HL-60 (cell line): ENCODE data around the gene SERPINA6.

ENCODE experiments used
- DNase-seq, 2 experiments: peaks; one replicate each; pipeline ENCODE4 v3.0.0-alpha.2; 2010 to 2020; ENCODE audit warnings: low read depth in 1 of 2, low spot score in 1 of 2
- H3K27ac ChIP-seq: fragments of 250-450 bp; sonication (Bioruptor Pico); replicated peaks from 2 replicates; pipeline ENCODE4 v1.5.1; 2020; ENCODE audit warnings: mild to moderate bottlenecking, moderate library complexity
- H3K27me3 ChIP-seq: fragments of 250-450 bp; sonication (Bioruptor Pico); 2 replicates; pipeline ENCODE4 v1.5.1; 2021; ENCODE audit warnings: mild to moderate bottlenecking, moderate library complexity; ENCODE audit not compliant: insufficient read depth, poor library complexity, severe bottlenecking
- H3K4me3 ChIP-seq: replicated peaks from 2 replicates; pipeline ENCODE4 v1.5.1; 2011; ENCODE audit warnings: mild to moderate bottlenecking, control low read depth, low read length; ENCODE audit not compliant: insufficient read depth
- CTCF ChIP-seq: IDR thresholded peaks from one replicate; pipeline ENCODE4 v1.5.1; 2011; ENCODE audit warnings: low read length, control low read depth, inconsistent platforms; ENCODE audit not compliant: insufficient read depth
- GABPA ChIP-seq: IDR thresholded peaks from 2 replicates; pipeline ENCODE4 v1.6.1; 2012; ENCODE audit warnings: low read depth
- POLR2AphosphoS5 ChIP-seq: IDR thresholded peaks from 2 replicates; pipeline ENCODE4 v1.6.1; 2012; ENCODE audit warnings: low read depth
- REST ChIP-seq: IDR thresholded peaks from 2 replicates; pipeline ENCODE4 v1.6.1; 2012; ENCODE audit warnings: low read depth; ENCODE audit not compliant: insufficient replicate concordance
- SPI1 ChIP-seq: IDR thresholded peaks from 2 replicates; pipeline ENCODE4 v1.6.1; 2012; ENCODE audit warnings: low read depth, mild to moderate bottlenecking, borderline replicate concordance

SERPINA6 gene

GRCh38 chr14:94309721-94310120, 13.4 kb downstream of the SERPINA6 start:
- Histone ChIP-seq H3K27ac (no peak overlapping the region), H3K4me3 (no peak overlapping the region), H3K27me3 (no peaks in the 10 kb centered on the region)
- TF ChIP-seq GABPA (no peak), SPI1 (no peak), REST (no peak), CTCF (no peak), POLR2AphosphoS5 (no peak)
- DNase-seq = no peak

GRCh38 chr14:94307410-94307992, 15.6 kb downstream of the SERPINA6 start:
- peak in 1 of 2 experiments; percentile 17 for DNase-seq
- Histone ChIP-seq H3K27me3 (no peaks in the 10 kb centered on the region), H3K27ac (no peak overlapping the region), H3K4me3 (no peak overlapping the region)
- TF ChIP-seq CTCF (peak; percentile 28), GABPA (no peak), REST (no peak), SPI1 (no peak)

GRCh38 chr14:94306047-94306978, 16.8 kb downstream of the SERPINA6 start:
- Histone ChIP-seq H3K27ac (no peak overlapping the region), H3K27me3 (no peaks in the 10 kb centered on the region), H3K4me3 (no peak overlapping the region)
- no peak for TF ChIP-seq GABPA
- TF ChIP-seq CTCF = no peak
- TF ChIP-seq REST = no peak
- no peak for TF ChIP-seq POLR2AphosphoS5
- no peak for TF ChIP-seq SPI1
- DNase-seq = no peak
